GM18526 (cell line): Measurements from ENCODE around the gene BNC2.

ENCODE experiments used
- POLR2A ChIP-seq: IDR thresholded peaks from 3 replicates; pipeline ENCODE4 v1.6.1; 2011; ENCODE audit not compliant: insufficient read length; ENCODE audit errors: extremely low read depth

The BNC2 gene

DNA sequence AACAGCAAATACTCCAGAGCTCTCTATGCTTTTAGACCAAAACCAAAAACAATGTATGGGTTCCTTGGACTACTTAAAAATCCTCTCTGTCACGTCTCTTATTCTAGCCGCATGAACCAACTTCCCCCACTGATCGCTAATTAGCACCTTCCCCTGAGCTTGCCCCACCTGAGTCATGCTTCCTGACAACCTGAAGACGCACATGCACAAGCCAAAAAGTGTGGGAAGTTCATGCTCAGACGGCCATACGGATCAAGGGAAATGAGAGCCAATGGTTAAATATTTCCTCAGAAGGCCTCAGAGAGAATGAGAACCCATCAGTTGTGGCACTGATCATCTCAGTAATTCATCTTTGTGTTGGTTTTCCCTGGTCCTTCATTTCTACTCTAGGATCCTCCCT lies 199.7 kb downstream of the BNC2 start:
- no peak for TF ChIP-seq POLR2A

DNA sequence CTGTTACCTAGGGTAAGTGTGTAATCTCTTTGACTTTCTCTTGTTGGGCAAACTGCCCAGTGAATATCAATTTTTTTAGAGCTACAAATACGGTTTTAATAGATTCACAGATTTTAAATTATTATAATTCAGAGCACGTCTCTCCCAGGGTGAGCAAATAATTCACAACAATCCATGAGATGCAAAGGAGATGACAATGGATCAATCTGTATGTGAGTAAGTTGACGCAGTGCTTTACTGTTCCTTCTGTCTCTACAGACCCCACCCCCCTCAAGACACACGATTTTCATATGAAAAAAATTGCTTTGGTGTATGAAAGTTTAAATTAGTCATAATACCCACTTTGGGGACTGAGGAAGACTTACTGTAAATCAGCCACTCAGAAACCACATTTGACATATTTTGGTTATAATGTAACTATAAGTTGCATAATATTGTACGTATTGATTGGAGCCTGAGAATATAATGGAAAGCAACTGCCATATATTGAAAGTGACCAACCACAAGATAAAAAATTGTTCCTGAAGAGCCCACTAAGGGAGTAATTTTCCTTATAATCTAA lies 201.7 kb downstream of the BNC2 start:
- no peak for TF ChIP-seq POLR2A

DNA sequence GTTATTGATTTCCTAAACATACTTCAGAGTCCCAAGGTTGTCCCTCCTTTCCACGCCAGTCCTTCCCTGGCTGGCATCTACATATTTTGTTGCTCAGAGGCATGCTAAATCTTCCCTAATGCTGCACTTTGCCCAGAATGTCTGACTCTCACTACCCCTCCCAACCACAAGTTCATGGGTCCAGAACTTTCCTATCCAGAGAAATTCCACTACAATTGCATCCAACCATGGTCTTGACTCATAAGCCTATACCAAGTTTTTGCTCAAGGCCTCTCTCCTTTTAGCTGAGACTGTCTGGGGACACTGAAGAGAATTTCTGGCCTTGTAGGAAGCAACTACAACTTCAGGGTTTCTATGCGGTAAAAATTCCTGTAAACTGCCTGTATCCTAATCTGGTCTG lies 206.3 kb downstream of the BNC2 start:
- TF ChIP-seq POLR2A = no peak

DNA sequence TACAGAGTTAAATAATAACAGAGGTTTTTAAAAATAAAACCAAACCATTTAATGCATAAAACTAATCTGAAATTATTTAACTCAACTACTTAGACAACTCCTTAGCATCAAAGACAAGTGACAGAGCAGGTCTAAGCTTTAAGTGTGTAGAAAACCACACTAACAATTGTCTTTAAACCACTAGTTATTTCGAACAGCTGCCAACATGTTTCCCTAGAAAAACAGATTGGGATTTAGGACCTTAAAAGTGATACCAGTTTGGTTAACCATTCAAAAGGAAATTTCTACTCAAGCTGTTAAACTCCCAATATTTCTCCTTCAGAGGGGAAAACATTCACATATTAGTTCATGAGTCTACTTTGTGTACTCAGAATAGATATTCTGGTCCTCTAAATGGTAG lies 208.7 kb downstream of the BNC2 start:
- no peak for TF ChIP-seq POLR2A

DNA sequence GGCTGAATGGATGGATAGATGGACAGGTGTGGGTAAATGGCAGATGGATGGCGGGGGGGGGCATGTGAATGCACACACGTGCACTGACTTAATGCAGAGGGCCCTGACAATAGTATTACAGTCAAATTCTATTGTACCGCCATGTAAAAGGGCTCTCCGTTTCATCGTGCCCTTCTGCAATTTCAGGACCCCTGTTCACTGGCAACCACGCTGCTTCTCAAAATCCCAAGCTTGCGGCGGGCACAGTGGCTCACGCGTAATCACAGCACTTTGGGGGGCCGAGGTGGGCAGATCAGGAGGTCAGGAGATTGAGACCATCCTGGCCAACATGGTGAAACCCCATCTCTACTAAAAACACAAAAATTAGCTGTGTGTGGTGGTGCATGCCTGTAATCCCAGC lies 211.4 kb downstream of the BNC2 start:
- no peak for TF ChIP-seq POLR2A

DNA sequence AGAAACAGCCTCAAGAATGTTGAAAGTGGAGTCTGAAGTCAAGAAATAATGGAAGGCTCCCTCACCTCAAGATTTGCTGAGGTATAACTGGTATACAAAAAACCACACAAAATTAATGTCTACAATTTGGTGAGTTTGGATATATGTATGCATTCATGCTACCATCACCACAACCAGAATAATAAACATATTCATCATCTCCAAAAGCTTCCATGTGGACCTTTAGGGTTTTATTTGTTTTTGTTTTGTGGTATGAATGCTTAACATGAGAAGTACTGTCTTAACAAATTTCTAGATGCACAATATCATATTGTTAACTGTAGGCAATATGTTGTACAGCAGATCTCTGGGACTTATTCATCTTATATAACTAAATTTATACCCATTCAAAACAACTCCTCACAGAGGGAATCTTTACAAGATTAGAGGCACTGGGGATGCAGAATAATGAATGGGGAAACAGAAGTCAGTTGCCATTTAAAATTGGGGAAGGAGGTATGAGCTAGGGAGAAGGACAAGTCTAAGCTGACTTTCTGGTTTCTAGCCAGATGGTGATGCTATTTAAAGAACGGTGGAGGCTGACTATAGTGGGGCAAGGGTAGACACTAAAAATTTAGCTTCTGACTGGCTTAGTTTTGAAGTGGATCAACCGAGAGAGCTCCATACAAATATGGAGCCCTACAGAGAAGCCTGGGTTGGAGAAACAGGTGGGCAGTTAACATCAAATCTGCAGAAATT lies 213.9 kb downstream of the BNC2 start:
- TF ChIP-seq POLR2A = no peak

DNA sequence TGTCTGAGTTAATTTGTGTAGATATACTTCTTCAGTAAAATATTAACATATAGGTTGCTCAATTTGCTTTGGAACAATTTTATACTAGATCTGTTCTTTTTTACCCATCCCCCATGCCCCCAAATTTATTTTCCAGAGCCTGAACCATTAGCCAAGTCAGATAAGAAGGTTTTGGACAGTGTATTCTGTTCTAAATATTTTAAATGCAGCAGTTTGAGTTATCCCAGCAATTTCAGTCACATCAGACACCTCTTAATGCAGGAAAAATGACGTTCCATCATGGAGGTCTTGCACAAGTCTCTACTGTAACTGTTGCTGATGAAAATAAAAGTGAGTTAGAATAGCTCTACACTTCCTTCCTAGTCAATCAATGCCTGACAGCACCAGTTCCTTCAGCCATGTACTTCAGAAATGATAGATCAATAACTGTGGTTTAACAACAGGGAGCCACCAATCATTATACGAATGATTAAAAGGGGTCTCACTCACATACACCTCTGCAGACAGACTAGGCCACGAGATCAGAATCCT lies 215.8 kb downstream of the BNC2 start:
- TF ChIP-seq POLR2A = no peak

DNA sequence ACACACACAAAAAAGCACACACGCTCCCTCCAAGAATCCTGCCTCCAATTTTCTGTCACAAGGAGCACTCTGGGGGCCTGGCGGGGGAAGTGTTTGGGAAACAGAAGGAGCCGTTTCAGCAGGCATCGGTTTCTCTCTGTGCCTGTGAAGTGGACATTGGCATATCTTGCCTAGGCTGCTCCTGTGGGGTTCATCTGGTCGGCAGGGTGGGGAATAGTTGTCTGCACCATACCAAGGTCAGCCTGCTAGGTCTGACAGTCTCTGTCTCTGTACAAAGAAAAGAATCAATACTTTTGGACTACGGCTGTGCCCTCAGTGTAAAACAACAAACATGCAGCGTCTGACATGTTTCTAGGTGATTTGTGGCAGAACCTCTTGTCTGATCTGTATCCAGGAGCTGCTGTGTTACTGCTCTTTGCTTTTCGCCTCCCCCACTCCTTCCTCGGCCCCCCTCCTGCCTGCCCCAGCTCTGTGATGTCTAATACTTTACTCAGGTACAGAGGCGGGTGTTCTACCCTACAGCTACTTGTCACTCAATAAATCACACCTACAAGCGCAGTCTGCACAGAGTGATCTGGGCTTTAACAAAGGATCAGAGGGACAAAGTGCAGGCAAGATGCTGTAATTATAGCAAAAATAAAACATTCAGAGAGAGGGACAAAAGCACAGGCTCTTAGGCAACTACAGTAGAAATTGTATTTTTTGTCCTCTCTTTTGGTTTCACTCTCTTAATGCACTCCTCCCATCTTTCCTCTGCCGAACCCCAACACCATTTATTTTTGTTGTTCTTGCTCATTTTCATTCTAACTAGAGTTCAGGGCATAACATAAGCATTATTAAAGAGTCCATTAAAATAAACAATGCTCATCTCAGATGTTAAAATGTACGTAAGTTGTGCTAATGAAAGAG lies 216.7 kb downstream of the BNC2 start:
- TF ChIP-seq POLR2A = no peak

DNA sequence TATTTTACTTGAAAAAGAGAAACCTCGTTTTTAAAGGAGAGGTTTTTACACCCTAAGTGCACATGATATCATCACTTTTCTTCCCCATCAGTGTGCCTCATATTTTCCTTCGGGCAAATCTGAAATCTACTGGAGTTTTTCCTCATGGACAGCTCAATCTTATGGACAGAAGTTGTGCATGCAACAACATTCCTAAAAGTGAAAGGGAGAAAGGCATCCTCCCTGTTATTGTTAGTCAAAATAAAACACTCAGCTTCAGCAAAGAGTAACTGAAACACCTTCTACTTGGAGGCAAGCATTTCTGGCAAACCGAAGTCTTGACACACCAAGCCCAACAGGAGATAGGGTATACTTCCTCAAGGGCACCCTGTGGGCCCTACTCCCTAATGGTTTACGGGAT lies 217.9 kb downstream of the BNC2 start:
- no peak for TF ChIP-seq POLR2A

DNA sequence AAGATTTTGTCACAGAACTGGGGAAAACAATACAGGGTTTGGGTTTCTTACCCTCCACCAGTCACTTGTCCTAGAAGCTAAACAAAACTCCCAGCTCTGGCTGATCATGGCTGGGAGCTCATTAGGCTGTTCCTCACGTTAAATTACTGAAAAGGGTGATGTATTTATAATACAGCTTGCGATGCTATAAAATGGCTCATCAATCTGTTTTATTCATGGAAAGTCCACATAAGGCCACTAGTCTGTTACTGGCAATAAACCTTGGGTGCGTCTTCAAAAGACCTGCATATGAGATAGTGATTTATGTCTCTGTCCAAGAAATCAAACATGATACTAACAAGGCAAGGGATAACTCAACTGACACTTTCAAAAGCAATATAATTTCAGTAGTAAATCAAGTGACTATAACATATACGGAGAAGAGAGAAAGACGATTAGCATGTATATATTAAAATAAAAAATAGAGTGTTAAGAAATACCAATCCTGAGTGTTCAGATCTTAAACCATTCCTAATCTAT lies 219.0 kb downstream of the BNC2 start:
- TF ChIP-seq POLR2A = no peak

DNA sequence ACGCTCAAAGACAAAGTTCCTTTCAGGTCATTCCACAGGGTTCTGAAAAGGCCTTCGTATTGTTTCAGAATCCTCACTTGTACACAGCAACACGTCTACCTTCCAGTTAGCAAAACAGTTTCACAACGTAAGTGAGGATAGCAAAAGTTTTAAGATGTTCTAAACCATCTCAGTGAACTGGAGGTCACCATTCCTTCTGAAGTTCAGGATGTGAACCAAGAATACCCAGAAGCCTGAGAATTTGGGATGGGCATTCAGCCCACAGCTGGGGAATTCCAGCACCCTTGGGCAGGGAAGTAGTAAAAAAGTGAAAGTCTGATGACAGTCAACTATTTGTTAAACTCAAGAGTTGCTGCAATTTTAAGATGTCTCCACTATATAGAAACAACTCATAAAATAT lies 224.5 kb downstream of the BNC2 start:
- TF ChIP-seq POLR2A = no peak

DNA sequence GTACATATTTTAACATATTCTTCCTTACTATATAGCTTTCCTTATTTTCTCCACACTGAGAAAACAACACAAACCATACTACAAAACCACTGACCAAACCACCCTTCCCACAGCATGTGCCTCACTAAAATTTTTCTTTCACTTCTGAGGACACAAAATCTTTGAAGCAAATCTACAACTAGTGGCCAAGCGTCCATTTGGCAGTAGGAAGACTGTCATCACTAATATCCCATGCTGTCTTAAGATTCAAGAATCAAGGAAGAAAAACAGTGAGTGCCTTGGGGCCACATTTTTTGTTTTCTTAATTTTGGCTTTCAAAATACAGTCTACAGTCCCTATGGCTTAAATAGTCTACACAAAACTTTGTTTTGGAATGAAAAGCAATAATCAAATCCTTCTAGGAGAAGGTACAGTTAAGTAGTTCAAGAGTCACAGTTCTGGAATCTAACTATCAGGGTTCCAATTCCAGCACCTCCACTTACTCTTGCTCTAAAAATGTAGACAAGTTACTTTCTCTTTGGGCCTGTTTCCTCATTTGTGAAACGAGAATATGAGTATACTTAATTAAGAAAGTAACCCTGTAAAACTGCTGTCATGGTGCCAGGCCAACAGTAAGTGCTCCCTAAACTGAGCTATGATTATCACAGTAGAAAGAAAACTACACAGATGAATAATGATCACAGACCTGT lies 227.9 kb downstream of the BNC2 start:
- TF ChIP-seq POLR2A = no peak

DNA sequence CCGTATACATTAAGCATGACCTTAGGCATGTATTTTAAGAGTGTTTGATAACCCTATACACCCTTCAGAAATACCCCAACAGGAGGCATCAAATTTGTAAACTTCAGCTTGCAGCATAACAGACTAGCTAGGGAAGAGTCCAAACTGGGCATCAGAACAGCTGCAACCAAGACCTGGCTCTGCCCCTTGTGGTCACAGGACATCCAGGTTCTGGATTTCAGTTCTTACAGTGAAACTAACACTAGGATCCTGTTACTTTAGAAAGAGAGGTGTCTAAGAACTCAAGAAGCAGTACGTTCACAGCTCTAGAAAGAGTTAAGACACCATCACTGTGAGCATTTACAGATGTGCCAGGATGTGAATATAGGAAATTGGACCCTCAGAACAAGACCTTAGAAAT lies 229.8 kb downstream of the BNC2 start:
- no peak for TF ChIP-seq POLR2A

DNA sequence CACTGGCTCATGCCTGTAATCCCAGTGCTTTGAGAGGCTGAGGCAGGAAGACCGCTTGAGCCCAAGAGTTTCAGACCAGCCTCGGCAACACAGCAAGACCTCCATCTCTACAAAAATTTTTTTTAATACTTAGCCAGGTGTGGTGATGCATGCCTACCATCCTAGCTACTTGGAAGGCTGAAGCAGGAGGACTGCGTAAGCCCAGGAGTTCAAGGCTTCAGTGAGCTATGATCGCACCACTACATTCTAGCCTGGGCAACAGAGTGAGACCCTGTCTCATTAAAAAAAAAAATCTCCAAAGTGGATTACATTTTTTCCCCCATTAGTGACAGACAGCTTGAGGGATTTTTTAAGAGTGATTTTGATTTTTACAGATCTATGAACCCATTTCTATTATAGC lies 230.8 kb downstream of the BNC2 start:
- TF ChIP-seq POLR2A = no peak

DNA sequence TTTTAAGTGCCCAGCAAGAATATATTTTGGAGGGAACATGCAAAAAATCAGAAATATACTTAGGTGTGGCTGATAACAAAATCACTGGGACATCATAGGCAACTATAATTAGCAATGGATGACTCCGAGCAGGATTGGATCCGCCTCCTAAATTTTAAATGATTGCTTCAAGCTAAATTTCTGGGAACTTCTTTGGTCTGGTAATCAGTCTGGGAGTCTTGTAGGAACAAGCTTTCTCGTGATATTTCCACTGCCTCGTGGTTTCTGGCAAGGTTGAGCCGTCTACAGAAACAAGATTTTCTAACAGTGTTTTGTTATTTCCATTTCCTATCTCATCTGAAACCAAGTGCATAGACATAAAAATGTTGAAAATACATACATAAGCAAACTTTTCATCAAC lies 232.6 kb downstream of the BNC2 start:
- TF ChIP-seq POLR2A = no peak
